Effector CD4-positive, alpha-beta T cell (primary cell): ENCODE results near the gene CHCHD3.

Source experiments
- DNase-seq: peaks from one replicate; pipeline ENCODE4 v3.0.0-alpha.2; 2020

Gene CHCHD3

GRCh38 chr7:132799081-132799413 is 282.8 kb downstream of the CHCHD3 start:
- no peak for DNase-seq

- no peak for DNase-seq
Observed at GRCh38 chr7:132797152-132797551, 284.7 kb downstream of the CHCHD3 start.

- DNase-seq: no peak
Observed at GRCh38 chr7:132793474-132793873, 288.4 kb downstream of the CHCHD3 start.

GRCh38 chr7:132791036-132791435 is 290.9 kb downstream of the CHCHD3 start:
- no peak for DNase-seq

GRCh38 chr7:132790104-132790503 is 291.8 kb downstream of the CHCHD3 start:
- no peak for DNase-seq

- no peak for DNase-seq
Observed at GRCh38 chr7:132789281-132789680, 292.6 kb downstream of the CHCHD3 start.

- no peak for DNase-seq
Observed at GRCh38 chr7:132785870-132786269, 296.0 kb downstream of the CHCHD3 start.

- DNase-seq: no peak
Observed at GRCh38 chr7:132784406-132784805, 297.5 kb downstream of the CHCHD3 start.

- DNase-seq: no peak
Observed at GRCh38 chr7:132783824-132784223, 298.1 kb downstream of the CHCHD3 start.

- no peak for DNase-seq
Observed at GRCh38 chr7:132782777-132783640, 298.9 kb downstream of the CHCHD3 start.

- no peak for DNase-seq
Observed at GRCh38 chr7:132780822-132781221, 301.1 kb downstream of the CHCHD3 start.

- no peak for DNase-seq
Observed at GRCh38 chr7:132779164-132779563, 302.7 kb downstream of the CHCHD3 start.

- DNase-seq: no peak
Observed at GRCh38 chr7:132778761-132779160, 303.1 kb downstream of the CHCHD3 start.

GRCh38 chr7:132777956-132778355 is 303.9 kb downstream of the CHCHD3 start:
- DNase-seq: no peak

- DNase-seq: no peak
Observed at GRCh38 chr7:132777414-132777813, 304.5 kb downstream of the CHCHD3 start.

GRCh38 chr7:132776048-132776620 is 305.8 kb downstream of the CHCHD3 start:
- no peak for DNase-seq

GRCh38 chr7:132773527-132773956 is 308.3 kb downstream of the CHCHD3 start:
- no peak for DNase-seq

- no peak for DNase-seq
Observed at GRCh38 chr7:132771301-132771730, 310.6 kb downstream of the CHCHD3 start.

- no peak for DNase-seq
Observed at GRCh38 chr7:132770055-132770454, 311.8 kb downstream of the CHCHD3 start.

- no peak for DNase-seq
Observed at GRCh38 chr7:132769280-132769679, 312.6 kb downstream of the CHCHD3 start.

- no peak for DNase-seq
Observed at GRCh38 chr7:132768099-132768498, 313.8 kb downstream of the CHCHD3 start.

- DNase-seq: no peak
Observed at GRCh38 chr7:132767378-132767777, 314.5 kb downstream of the CHCHD3 start.

- DNase-seq: no peak
Observed at GRCh38 chr7:132766660-132767059, 315.2 kb downstream of the CHCHD3 start.

GRCh38 chr7:132765861-132766260 is 316.0 kb downstream of the CHCHD3 start:
- no peak for DNase-seq

- no peak for DNase-seq
Observed at GRCh38 chr7:132764762-132765161, 317.1 kb downstream of the CHCHD3 start.
